Measurements from ENCODE around the gene GAA. TPM values are rescaled to one million over a fixed set of nuclear protein-coding genes. Genes with fewer than 3 reads are reported as not detected.

Gene GAA
- total RNA-seq, 1 experiment from 2014 or later, result 30.3 TPM

GRCh38 chr17:80061421-80061820 is 40.0 kb upstream of the GAA start:
- H2AFZ ChIP-seq (ENCODE audit: low read length), result no peak overlapping the region
- no peaks in the 10 kb centered on the region; the same call in 1 of the 2 replicates for H3K4me1 ChIP-seq (ENCODE audit: insufficient read depth, low read length)
- Mint-ChIP-seq H3K9me3 (no peaks in the 10 kb centered on the region), H3K4me1 (peaks cover 14 to 21% of the 10 kb centered on the region in 2 experiments), H3K36me3 (ENCODE audit: insufficient read depth in 1 of 3, low read depth in 3 of 3) (peaks cover 0 to 5% (median 2%) of the 10 kb centered on the region in 3 experiments; a peak in 3 of 7 replicates), H3K27ac (no peak overlapping the region), H3K27me3 (ENCODE audit: low read depth) (no peaks in the 10 kb centered on the region), H3K4me3 (no peak overlapping the region)
- H4K5ac ChIP-seq (ENCODE audit: insufficient read length, low read depth, low read length), result no peak overlapping the region
- H3K79me1 ChIP-seq (ENCODE audit: insufficient read depth, low read depth, low read length, poor library complexity, severe bottlenecking), result no peaks in the 10 kb centered on the region
- no peak overlapping the region for H4K91ac ChIP-seq (ENCODE audit: insufficient read length, low read depth, low read length)
- no peak overlapping the region for H4K8ac ChIP-seq (replicated peaks; ENCODE audit: insufficient read length, low read depth, low read length)
- no peak overlapping the region for H2BK20ac ChIP-seq (ENCODE audit: low read depth, low read length, poor library complexity, severe bottlenecking)
- TF ChIP-seq, protein P1, sequence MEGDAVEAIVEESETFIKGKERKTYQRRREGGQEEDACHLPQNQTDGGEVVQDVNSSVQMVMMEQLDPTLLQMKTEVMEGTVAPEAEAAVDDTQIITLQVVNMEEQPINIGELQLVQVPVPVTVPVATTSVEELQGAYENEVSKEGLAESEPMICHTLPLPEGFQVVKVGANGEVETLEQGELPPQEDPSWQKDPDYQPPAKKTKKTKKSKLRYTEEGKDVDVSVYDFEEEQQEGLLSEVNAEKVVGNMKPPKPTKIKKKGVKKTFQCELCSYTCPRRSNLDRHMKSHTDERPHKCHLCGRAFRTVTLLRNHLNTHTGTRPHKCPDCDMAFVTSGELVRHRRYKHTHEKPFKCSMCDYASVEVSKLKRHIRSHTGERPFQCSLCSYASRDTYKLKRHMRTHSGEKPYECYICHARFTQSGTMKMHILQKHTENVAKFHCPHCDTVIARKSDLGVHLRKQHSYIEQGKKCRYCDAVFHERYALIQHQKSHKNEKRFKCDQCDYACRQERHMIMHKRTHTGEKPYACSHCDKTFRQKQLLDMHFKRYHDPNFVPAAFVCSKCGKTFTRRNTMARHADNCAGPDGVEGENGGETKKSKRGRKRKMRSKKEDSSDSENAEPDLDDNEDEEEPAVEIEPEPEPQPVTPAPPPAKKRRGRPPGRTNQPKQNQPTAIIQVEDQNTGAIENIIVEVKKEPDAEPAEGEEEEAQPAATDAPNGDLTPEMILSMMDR (conservative IDR thresholded peaks at IDR 0.05), result no peak
- no peak overlapping the region for H3K23ac ChIP-seq (ENCODE audit: insufficient read length, low read depth, low read length)
- H3K79me2 ChIP-seq (ENCODE audit: insufficient read depth, low read length), result no peaks in the 10 kb centered on the region
- H2BK5ac ChIP-seq (ENCODE audit: insufficient read length, low read length), result no peak overlapping the region
- H3K14ac ChIP-seq (ENCODE audit: insufficient read depth, low read length), result no peak overlapping the region
- no peak overlapping the region for H2BK120ac ChIP-seq (ENCODE audit: low read depth, low read length, poor library complexity, severe bottlenecking)
- no peak overlapping the region for H3K9ac ChIP-seq (ENCODE audit: extremely low read depth, insufficient read length, low read length)
- no peaks in the 10 kb centered on the region for H4K20me1 ChIP-seq (ENCODE audit: control insufficient read depth, insufficient read depth, insufficient read length)
- H3K4ac ChIP-seq (ENCODE audit: low read depth, low read length), result no peak overlapping the region
- H3K27me3 ChIP-seq (ENCODE audit: insufficient read depth, low read length), result no peaks in the 10 kb centered on the region
- no peak overlapping the region for H2BK15ac ChIP-seq (ENCODE audit: low read depth, low read length)
- no CpG with 5 or more reads among the region's 12 CpGs for WGBS (ENCODE audit: extremely low coverage, insufficient read length, low lambda C conversion rate)
- H3K18ac ChIP-seq (ENCODE audit: insufficient read length, low read depth, low read length), result no peak overlapping the region
- no peak for DNase-seq
- H3K27ac ChIP-seq (ENCODE audit: insufficient read length, low read depth, low read length), result no peak overlapping the region
- no peaks in the 10 kb centered on the region for H3K9me3 ChIP-seq (ENCODE audit: control insufficient read depth, low read depth, low read length)
- no peak overlapping the region for H3T11ph ChIP-seq (ENCODE audit: low read length)
- no peak overlapping the region for H2AK5ac ChIP-seq (ENCODE audit: insufficient read length, low read length)
- H3K4me2 ChIP-seq (ENCODE audit: insufficient read depth, insufficient read length, low read length), result no peak overlapping the region
- no peak overlapping the region for H2BK12ac ChIP-seq (ENCODE audit: insufficient read length, low read depth, low read length)
- H3K23me2 ChIP-seq (ENCODE audit: insufficient read length, low read depth, low read length, poor library complexity, severe bottlenecking), result no peaks in the 10 kb centered on the region
- no peak overlapping the region for H3K56ac ChIP-seq (ENCODE audit: insufficient read length, low read depth, low read length)

All from H9 (cell line).